Effector CD4-positive, alpha-beta T cell (primary cell): Measurements from ENCODE around the gene CABCOCO1.

Source experiments
- DNase-seq: peaks from one replicate; pipeline ENCODE4 v3.0.0-alpha.2; 2020

CABCOCO1 gene

GRCh38 chr10:61791216-61791615 lies 128.5 kb downstream of the CABCOCO1 start:
- no peak for DNase-seq

- DNase-seq, result no peak
These were observed 129.5 kb downstream of the CABCOCO1 start for GRCh38 chr10:61792097-61792716.

- no peak for DNase-seq
These were observed 130.2 kb downstream of the CABCOCO1 start for GRCh38 chr10:61792921-61793320.

- no peak for DNase-seq
These were observed 131.3 kb downstream of the CABCOCO1 start for GRCh38 chr10:61793760-61794703.

GRCh38 chr10:61795147-61795546 lies 132.4 kb downstream of the CABCOCO1 start:
- DNase-seq, result no peak

GRCh38 chr10:61795551-61795950 lies 132.8 kb downstream of the CABCOCO1 start:
- no peak for DNase-seq

- DNase-seq, result no peak
These were observed 134.1 kb downstream of the CABCOCO1 start for GRCh38 chr10:61796785-61797184.

GRCh38 chr10:61797304-61798153 lies 134.8 kb downstream of the CABCOCO1 start:
- no peak for DNase-seq

GRCh38 chr10:61798713-61799112 lies 136.0 kb downstream of the CABCOCO1 start:
- DNase-seq, result no peak

- no peak for DNase-seq
These were observed 138.8 kb downstream of the CABCOCO1 start for GRCh38 chr10:61801484-61801883.

GRCh38 chr10:61803269-61803668 lies 140.5 kb downstream of the CABCOCO1 start:
- no peak for DNase-seq

GRCh38 chr10:61804414-61804813 lies 141.7 kb downstream of the CABCOCO1 start:
- DNase-seq, result no peak

- DNase-seq, result no peak
These were observed 142.4 kb downstream of the CABCOCO1 start for GRCh38 chr10:61805091-61805490.

- DNase-seq, result no peak
These were observed 147.5 kb downstream of the CABCOCO1 start for GRCh38 chr10:61810263-61810662.

GRCh38 chr10:61812052-61812721 lies 149.5 kb downstream of the CABCOCO1 start:
- DNase-seq, result no peak

GRCh38 chr10:61812920-61813319 lies 150.2 kb downstream of the CABCOCO1 start:
- no peak for DNase-seq

GRCh38 chr10:61814160-61814559 lies 151.4 kb downstream of the CABCOCO1 start:
- DNase-seq, result no peak

- no peak for DNase-seq
These were observed 152.8 kb downstream of the CABCOCO1 start for GRCh38 chr10:61815496-61815895.
